OCI-LY3 (cell line): Measurements from ENCODE around the gene POP7.

ENCODE experiments used
- CTCF ChIP-seq: fragments of 200-600, 300-600 bp; sonication (generic); IDR thresholded peaks from 2 replicates; pipeline ENCODE4 v1.5.1; 2014; ENCODE audit warnings: antibody characterized with exemption, low read length, low read depth
- EZH2phosphoT487 ChIP-seq: fragments of 200-600 bp; shearing (Covaris generic); IDR thresholded peaks from 2 replicates; pipeline ENCODE4 v1.6.1; 2018; ENCODE audit warnings: antibody characterized with exemption, mixed run types, low read depth

GRCh38 chr7:100685631-100686145, 20.2 kb upstream of the POP7 start:
- no peak for TF ChIP-seq CTCF
- no peak for TF ChIP-seq EZH2phosphoT487
